OCI-LY3 (cell line): ENCODE data around the gene UBE2E2.
"Not testable (repeated sequence)": the region's sequence is repeated elsewhere in the genome, so short reads cannot be mapped to it uniquely, and the experiment has no call there.

ENCODE experiments used
- H2AFZ ChIP-seq: fragments of 200-600, 300-600 bp; shearing (Covaris generic); 2 replicates; pipeline ENCODE4 v1.6.0; 2014; ENCODE audit warnings: antibody characterized with exemption, low read depth, low read length
- H3K27ac ChIP-seq: fragments of 200-600, 300-600 bp; sonication (generic); 2 replicates; pipeline ENCODE4 v1.5.1; 2014; ENCODE audit warnings: mild to moderate bottlenecking, low read length, moderate library complexity, mixed read lengths
- H3K27me3 ChIP-seq: fragments of 200-600, 300-600 bp; sonication (generic); 2 replicates; pipeline ENCODE4 v1.6.1; 2014; ENCODE audit warnings: low read depth, low read length, mixed read lengths
- H3K36me3 ChIP-seq: fragments of 200-600, 300-600 bp; sonication (generic); replicated peaks from 2 replicates; pipeline ENCODE3; 2014; ENCODE audit warnings: low read depth, low read length, mixed read lengths
- H3K4me1 ChIP-seq: fragments of 300-600, 200-600 bp; sonication (generic); 2 replicates; pipeline ENCODE4 v1.6.1; 2014; ENCODE audit warnings: low read length, mixed read lengths
- H3K4me2 ChIP-seq: fragments of 200-600, 300-600 bp; sonication (generic); 2 replicates; pipeline ENCODE4 v1.6.1; 2014; ENCODE audit warnings: low read length, mixed read lengths
- H3K4me3 ChIP-seq: fragments of 300-600, 200-600 bp; sonication (generic); 2 replicates; pipeline ENCODE4 v1.5.1; 2014; ENCODE audit warnings: antibody characterized with exemption, mild to moderate bottlenecking, low read length, moderate library complexity
- H3K79me2 ChIP-seq: fragments of 300-600, 200-600 bp; shearing (Covaris generic); 2 replicates; pipeline ENCODE4 v1.6.1; 2014; ENCODE audit warnings: mild to moderate bottlenecking, low read length, mixed read lengths
- H3K9ac ChIP-seq: fragments of 300-600, 200-600 bp; shearing (Covaris generic); 2 replicates; pipeline ENCODE4 v1.6.0; 2014; ENCODE audit warnings: mild to moderate bottlenecking, low read length, moderate library complexity
- H3K9me3 ChIP-seq: fragments of 200-600, 300-600 bp; shearing (Covaris generic); 2 replicates; pipeline ENCODE4 v1.6.1; 2014; ENCODE audit warnings: low read length, mixed read lengths; ENCODE audit not compliant: insufficient read depth
- H4K20me1 ChIP-seq: fragments of 200-600, 300-600 bp; sonication (generic); 2 replicates; pipeline ENCODE4 v1.6.1; 2016; ENCODE audit warnings: low read length, mixed read lengths; ENCODE audit not compliant: insufficient read depth
- EZH2phosphoT487 ChIP-seq: fragments of 200-600 bp; shearing (Covaris generic); IDR thresholded peaks from 2 replicates; pipeline ENCODE4 v1.6.1; 2018; ENCODE audit warnings: antibody characterized with exemption, mixed run types, low read depth
- TF ChIP-seq, protein P1 (sequence below): fragments of 200-600, 300-600 bp; sonication (generic); IDR thresholded peaks from 2 replicates; pipeline ENCODE4 v1.5.1; 2014; ENCODE audit warnings: antibody characterized with exemption, low read length, low read depth

The UBE2E2 gene

DNA sequence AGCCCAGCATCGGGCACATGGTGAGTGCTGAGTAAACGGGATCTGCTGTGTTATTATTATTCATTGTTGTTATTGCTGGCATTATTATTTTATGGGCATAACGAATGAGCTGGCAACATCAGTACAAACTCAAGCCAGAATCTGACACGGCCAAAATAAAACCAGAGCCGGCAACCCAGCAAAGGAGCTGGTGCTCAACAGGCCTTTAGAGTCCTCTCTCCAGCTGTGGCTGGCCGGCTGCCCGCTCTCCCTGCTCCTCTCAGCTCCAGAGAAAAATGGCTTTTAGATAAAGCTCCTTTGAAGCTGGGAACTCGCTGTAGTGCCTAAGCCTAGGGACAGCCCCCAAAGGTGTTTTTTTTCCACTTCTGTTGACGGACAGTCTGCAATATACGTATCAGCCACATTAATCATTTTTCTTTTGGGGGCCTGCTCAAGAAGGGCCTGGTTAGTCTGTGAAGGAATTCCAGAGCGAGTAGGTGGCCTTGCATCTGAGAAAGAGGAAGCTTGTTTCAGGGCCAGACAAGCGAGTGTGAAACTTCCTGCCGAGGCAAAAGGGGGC is 408.7 kb downstream of the UBE2E2 start:
- peaks cover 14% of the 10 kb centered on the region for H3K4me1 ChIP-seq
- H3K4me3 ChIP-seq = peak overlapping the region; percentile 69
- H3K4me2 ChIP-seq = peak overlapping the region; percentile 78
- no peak overlapping the region for H3K27ac ChIP-seq
- no peaks in the 10 kb centered on the region for H3K9me3 ChIP-seq
- H3K36me3 ChIP-seq = no peaks in the 10 kb centered on the region
- H2AFZ ChIP-seq = peak overlapping the region; percentile 64
- H3K9ac ChIP-seq = peak overlapping the region; percentile 24; the same call in 1 of the 2 replicates
- TF ChIP-seq, protein P1, sequence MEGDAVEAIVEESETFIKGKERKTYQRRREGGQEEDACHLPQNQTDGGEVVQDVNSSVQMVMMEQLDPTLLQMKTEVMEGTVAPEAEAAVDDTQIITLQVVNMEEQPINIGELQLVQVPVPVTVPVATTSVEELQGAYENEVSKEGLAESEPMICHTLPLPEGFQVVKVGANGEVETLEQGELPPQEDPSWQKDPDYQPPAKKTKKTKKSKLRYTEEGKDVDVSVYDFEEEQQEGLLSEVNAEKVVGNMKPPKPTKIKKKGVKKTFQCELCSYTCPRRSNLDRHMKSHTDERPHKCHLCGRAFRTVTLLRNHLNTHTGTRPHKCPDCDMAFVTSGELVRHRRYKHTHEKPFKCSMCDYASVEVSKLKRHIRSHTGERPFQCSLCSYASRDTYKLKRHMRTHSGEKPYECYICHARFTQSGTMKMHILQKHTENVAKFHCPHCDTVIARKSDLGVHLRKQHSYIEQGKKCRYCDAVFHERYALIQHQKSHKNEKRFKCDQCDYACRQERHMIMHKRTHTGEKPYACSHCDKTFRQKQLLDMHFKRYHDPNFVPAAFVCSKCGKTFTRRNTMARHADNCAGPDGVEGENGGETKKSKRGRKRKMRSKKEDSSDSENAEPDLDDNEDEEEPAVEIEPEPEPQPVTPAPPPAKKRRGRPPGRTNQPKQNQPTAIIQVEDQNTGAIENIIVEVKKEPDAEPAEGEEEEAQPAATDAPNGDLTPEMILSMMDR = no peak
- TF ChIP-seq EZH2phosphoT487 = no peak
- H3K27me3 ChIP-seq = peaks cover 6% of the 10 kb centered on the region; the same call in 1 of the 2 replicates
- no peaks in the 10 kb centered on the region for H4K20me1 ChIP-seq
- no peaks in the 10 kb centered on the region for H3K79me2 ChIP-seq

DNA sequence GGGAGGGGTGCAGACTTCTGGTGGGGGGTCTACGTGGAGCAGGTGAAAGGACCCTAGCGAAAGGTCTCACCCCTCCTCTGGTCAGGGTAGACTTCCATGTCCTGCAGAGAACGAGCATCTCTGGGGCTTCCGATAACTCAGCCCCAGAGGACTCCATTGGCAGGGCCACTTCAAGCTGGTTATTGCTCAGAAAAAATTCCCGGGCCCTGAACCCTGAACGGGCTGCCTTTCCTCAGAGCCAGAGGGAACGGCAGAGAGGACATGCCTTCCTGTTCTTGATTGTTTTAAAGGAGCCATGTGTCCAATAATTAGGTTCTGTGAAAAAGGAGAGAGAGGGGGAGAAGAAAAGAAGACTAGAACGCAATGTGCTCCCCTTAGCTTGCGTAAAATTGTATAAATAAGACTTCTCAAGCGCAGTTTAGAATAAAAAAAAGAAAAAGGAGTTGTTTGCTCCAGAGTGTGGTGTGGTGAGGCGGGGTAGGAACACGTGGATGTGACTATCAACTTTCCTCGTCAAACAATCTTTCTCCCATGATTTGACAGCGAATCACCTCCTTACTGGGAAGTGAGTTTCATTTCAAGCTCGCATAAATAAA is 409.3 kb downstream of the UBE2E2 start:
- H3K9ac ChIP-seq = peak overlapping the region; percentile 24
- no peak overlapping the region for H3K27ac ChIP-seq
- no peaks in the 10 kb centered on the region for H3K9me3 ChIP-seq
- peak overlapping the region; percentile 64 for H2AFZ ChIP-seq
- peaks cover 14% of the 10 kb centered on the region for H3K4me1 ChIP-seq
- H3K27me3 ChIP-seq = peaks cover 6% of the 10 kb centered on the region; the same call in 1 of the 2 replicates
- peak overlapping the region; percentile 78 for H3K4me2 ChIP-seq
- H4K20me1 ChIP-seq = no peaks in the 10 kb centered on the region
- H3K79me2 ChIP-seq = no peaks in the 10 kb centered on the region
- no peaks in the 10 kb centered on the region for H3K36me3 ChIP-seq
- peak overlapping the region; percentile 69 for H3K4me3 ChIP-seq
- TF ChIP-seq, protein P1 = no peak
- no peak for TF ChIP-seq EZH2phosphoT487

DNA sequence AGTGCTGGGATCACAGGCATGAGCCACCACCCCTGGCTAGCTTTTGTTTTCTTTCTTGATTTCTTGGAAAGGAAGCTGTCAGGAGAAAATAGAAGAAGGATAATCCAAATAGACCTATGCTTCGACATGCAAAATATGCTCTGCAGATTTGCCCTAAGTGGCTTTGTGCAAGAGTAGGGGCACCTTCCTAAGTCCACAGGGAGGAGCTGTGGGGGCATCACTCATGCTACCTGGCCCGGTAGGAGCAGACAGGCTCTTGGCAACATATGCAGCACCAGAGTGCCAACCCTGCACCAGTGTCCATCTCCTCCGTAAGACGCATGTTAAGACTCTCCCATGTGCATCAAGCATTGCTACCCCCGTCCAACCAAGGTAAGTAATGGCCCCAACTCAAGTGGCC is 411.9 kb downstream of the UBE2E2 start:
- no peaks in the 10 kb centered on the region for H3K9me3 ChIP-seq
- TF ChIP-seq EZH2phosphoT487 = no peak
- TF ChIP-seq, protein P1 = no peak
- H3K4me3 ChIP-seq = no peak overlapping the region
- H3K27ac ChIP-seq = no peak overlapping the region
- no peak overlapping the region for H2AFZ ChIP-seq
- peaks cover 6% of the 10 kb centered on the region; the same call in 1 of the 2 replicates for H3K27me3 ChIP-seq
- H4K20me1 ChIP-seq = no peaks in the 10 kb centered on the region
- peaks cover 14% of the 10 kb centered on the region for H3K4me1 ChIP-seq
- H3K4me2 ChIP-seq = no peak overlapping the region
- no peak overlapping the region for H3K9ac ChIP-seq
- no peaks in the 10 kb centered on the region for H3K79me2 ChIP-seq
- no peaks in the 10 kb centered on the region for H3K36me3 ChIP-seq

DNA sequence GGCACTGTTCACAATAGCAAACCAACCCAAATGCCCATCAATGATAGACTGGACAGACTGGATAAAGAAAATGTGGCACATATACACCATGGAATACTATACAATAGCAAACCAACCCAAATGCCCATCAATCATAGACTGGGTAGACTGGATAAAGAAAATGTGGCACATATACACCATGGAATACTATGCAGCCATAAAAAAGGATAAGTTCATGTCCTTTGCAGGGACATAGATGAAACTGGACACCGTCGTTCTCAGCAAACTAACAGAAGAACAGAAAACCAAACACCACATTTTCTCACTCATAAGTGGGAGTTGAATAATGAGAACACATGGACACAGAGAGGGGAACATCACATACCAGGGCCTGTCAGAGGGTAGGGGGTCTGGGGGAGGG is 415.3 kb downstream of the UBE2E2 start:
- not testable (repeated sequence) for H2AFZ ChIP-seq, H3K4me1 ChIP-seq, H3K4me2 ChIP-seq, H3K36me3 ChIP-seq, H3K79me2 ChIP-seq, H3K27ac ChIP-seq, H3K4me3 ChIP-seq, H3K9me3 ChIP-seq, H3K9ac ChIP-seq, H3K27me3 ChIP-seq, H4K20me1 ChIP-seq
